ENCODE results near the gene ACO2.

Gene ACO2

GRCh38 chr22:41512421-41513194 lies 43.7 kb downstream of the ACO2 start (continued):
- no peak for TF ChIP-seq ZSCAN16 (tag by site-specific recombination; IDR thresholded peaks at IDR 0.05)
- TF ChIP-seq ZEB2 (tag by site-specific recombination; IDR thresholded peaks at IDR 0.05): peak; percentile 71; the same call in 1 of the 2 replicates
- TF ChIP-seq ZNF114 (tag by site-specific recombination; IDR thresholded peaks at IDR 0.05): no peak
- TF ChIP-seq ZBTB44 (tag by site-specific recombination; IDR thresholded peaks at IDR 0.05): no peak
- TF ChIP-seq ZNF704 (tag by site-specific recombination; IDR thresholded peaks at IDR 0.05): no peak
- TF ChIP-seq KLF7 (tag by site-specific recombination; IDR thresholded peaks at IDR 0.05; ENCODE audit: borderline replicate concordance): no peak; the same call in 1 of the 2 replicates
- TF ChIP-seq ZNF518A (tag by site-specific recombination; conservative IDR thresholded peaks at IDR 0.05; ENCODE audit: low read depth): no peak
- peak; percentile 67; the same call in 1 of the 2 replicates for TF ChIP-seq ZNF24 (tag by site-specific recombination; IDR thresholded peaks at IDR 0.05)
- TF ChIP-seq PRDM2 (tag by site-specific recombination; IDR thresholded peaks at IDR 0.05; ENCODE audit: borderline replicate concordance): no peak
- no peak for TF ChIP-seq ZNF23 (tag by site-specific recombination; IDR thresholded peaks at IDR 0.05; ENCODE audit: borderline replicate concordance)
- peak; percentile 66; the same call in 1 of the 2 replicates for TF ChIP-seq YY2 (tag by site-specific recombination; IDR thresholded peaks at IDR 0.05)
- no peak for TF ChIP-seq SP3 (tag by site-specific recombination; IDR thresholded peaks at IDR 0.05)
- TF ChIP-seq OVOL3 (tag by site-specific recombination; IDR thresholded peaks at IDR 0.05): no peak
- TF ChIP-seq ZNF174 (tag by site-specific recombination; IDR thresholded peaks at IDR 0.05): no peak
- TF ChIP-seq ZNF621 (tag by site-specific recombination; IDR thresholded peaks at IDR 0.05): no peak
- TF ChIP-seq ZNF366 (tag by site-specific recombination; conservative IDR thresholded peaks at IDR 0.05): peak; percentile 65; the same call in 1 of the 2 replicates
- TF ChIP-seq ZNF133 (tag by site-specific recombination; IDR thresholded peaks at IDR 0.05): no peak
- TF ChIP-seq HOXA7 (CRISPR knock-in tag; IDR thresholded peaks at IDR 0.05; ENCODE audit: borderline replicate concordance): no peak
- TF ChIP-seq KLF16 (tag by site-specific recombination; IDR thresholded peaks at IDR 0.05): no peak
- TF ChIP-seq ZNF514 (tag by site-specific recombination; IDR thresholded peaks at IDR 0.05): no peak
- no peak for TF ChIP-seq ZNF302 (tag by site-specific recombination; IDR thresholded peaks at IDR 0.05; ENCODE audit: low read depth)
- TF ChIP-seq ZNF610 (tag by site-specific recombination; IDR thresholded peaks at IDR 0.05; ENCODE audit: borderline replicate concordance): no peak
- TF ChIP-seq ZBTB48 (tag by site-specific recombination; IDR thresholded peaks at IDR 0.05): 0 out of 2 replicates have a peak, but pooled peaks have one; percentile 12
- TF ChIP-seq EGR2 (tag by site-specific recombination; IDR thresholded peaks at IDR 0.05; ENCODE audit: low read depth): no peak
- no peak for TF ChIP-seq ZNF48 (tag by site-specific recombination; IDR thresholded peaks at IDR 0.05)
